Osteoblast (primary cell): ENCODE measurements around the gene PSMB7. TPM values are rescaled to one million over a fixed set of nuclear protein-coding genes. Genes with fewer than 3 reads are reported as not detected.

Experiments used
- DNase-seq: peaks from one replicate; pipeline ENCODE4 v3.0.0; 2011; ENCODE audit warnings: low spot score, mixed read lengths; ENCODE audit not compliant: insufficient read length; ENCODE audit errors: missing footprints
- H2AFZ ChIP-seq: 2 replicates; pipeline ENCODE4 v1.6.0; 2011; ENCODE audit warnings: mild to moderate bottlenecking, low read length
- H3K27ac ChIP-seq: 2 replicates; pipeline ENCODE4 v1.5.1; 2011; ENCODE audit warnings: mild to moderate bottlenecking, low read depth, low read length, moderate library complexity
- H3K27me3 ChIP-seq: 2 replicates; pipeline ENCODE4 v1.6.0; 2012; ENCODE audit warnings: mild to moderate bottlenecking, control low read depth, inconsistent platforms, low read length, moderate library complexity; ENCODE audit not compliant: insufficient read depth
- H3K36me3 ChIP-seq: 2 replicates; pipeline ENCODE4 v1.5.1; 2011; ENCODE audit warnings: mild to moderate bottlenecking, low read length, control low read depth, moderate library complexity; ENCODE audit not compliant: insufficient read depth
- H3K4me1 ChIP-seq: 2 replicates; pipeline ENCODE4 v1.5.1; 2011; ENCODE audit warnings: mild to moderate bottlenecking, low read length, control low read depth, moderate library complexity; ENCODE audit not compliant: insufficient read depth
- H3K4me2 ChIP-seq: 2 replicates; pipeline ENCODE4 v1.6.0; 2011; ENCODE audit warnings: mild to moderate bottlenecking, low read length; ENCODE audit not compliant: insufficient read depth
- H3K4me3 ChIP-seq: fragments of 200-600 bp; sonication (generic); 3 replicates; pipeline ENCODE4 v1.5.1; 2012; ENCODE audit warnings: mild to moderate bottlenecking, low read length, inconsistent platforms; ENCODE audit not compliant: insufficient read depth
- H3K79me2 ChIP-seq: 2 replicates; pipeline ENCODE4 v1.6.0; 2012; ENCODE audit warnings: mild to moderate bottlenecking, low read length, control low read depth, inconsistent platforms; ENCODE audit not compliant: insufficient read depth
- H3K9me3 ChIP-seq: 2 replicates; pipeline ENCODE4 v1.5.1; 2011; ENCODE audit warnings: low read depth, low read length, control low read depth
- H4K20me1 ChIP-seq: 2 replicates; pipeline ENCODE4 v1.6.0; 2012; ENCODE audit warnings: mild to moderate bottlenecking, low read length, control low read depth; ENCODE audit not compliant: insufficient read depth
- total RNA-seq: library from RNA; depleted of rRNA; stranded (reverse); fragments of >200 nt; gene quantifications from 2 replicates; pipeline ENCODE4 v1.2.3, GENCODE V29; 2012
- TF ChIP-seq, protein P1 (sequence below): IDR thresholded peaks from 2 replicates; pipeline ENCODE4 v1.5.1; 2011; ENCODE audit warnings: mild to moderate bottlenecking, low read depth, low read length, moderate library complexity; ENCODE audit errors: extremely low read depth

Gene PSMB7
- total RNA-seq, 1 donor, result 136 TPM

DNA sequence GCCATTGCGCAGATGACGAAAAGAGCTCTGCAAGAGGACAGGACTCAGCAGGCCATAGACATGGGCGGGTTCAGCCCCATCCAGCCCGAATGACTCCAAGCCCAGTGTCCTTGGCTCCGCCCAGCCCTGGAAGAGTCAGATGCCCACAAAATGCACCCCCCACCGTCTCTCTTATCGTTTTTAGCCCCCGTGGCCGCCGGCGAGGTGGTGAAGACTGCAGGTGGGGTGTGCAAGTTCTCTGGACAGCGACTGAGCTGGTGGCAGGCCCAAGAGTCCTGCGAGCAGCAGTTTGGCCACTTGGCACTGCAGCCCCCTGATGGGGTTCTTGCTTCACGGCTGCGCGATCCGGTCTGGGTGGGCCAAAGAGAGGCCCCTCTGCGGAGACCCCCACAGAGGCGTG, 37.1 kb upstream of the PSMB7 start:
- DNase-seq, result peak; percentile 78
- TF ChIP-seq, protein P1, sequence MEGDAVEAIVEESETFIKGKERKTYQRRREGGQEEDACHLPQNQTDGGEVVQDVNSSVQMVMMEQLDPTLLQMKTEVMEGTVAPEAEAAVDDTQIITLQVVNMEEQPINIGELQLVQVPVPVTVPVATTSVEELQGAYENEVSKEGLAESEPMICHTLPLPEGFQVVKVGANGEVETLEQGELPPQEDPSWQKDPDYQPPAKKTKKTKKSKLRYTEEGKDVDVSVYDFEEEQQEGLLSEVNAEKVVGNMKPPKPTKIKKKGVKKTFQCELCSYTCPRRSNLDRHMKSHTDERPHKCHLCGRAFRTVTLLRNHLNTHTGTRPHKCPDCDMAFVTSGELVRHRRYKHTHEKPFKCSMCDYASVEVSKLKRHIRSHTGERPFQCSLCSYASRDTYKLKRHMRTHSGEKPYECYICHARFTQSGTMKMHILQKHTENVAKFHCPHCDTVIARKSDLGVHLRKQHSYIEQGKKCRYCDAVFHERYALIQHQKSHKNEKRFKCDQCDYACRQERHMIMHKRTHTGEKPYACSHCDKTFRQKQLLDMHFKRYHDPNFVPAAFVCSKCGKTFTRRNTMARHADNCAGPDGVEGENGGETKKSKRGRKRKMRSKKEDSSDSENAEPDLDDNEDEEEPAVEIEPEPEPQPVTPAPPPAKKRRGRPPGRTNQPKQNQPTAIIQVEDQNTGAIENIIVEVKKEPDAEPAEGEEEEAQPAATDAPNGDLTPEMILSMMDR, result no peak
- Histone ChIP-seq H3K79me2 (no peaks in the 10 kb centered on the region), H3K4me1 (no peaks in the 10 kb centered on the region), H3K36me3 (no peaks in the 10 kb centered on the region), H3K4me2 (no peak overlapping the region), H2AFZ (no peak overlapping the region), H3K27ac (no peak overlapping the region), H4K20me1 (no peaks in the 10 kb centered on the region), H3K4me3 (no peak overlapping the region), H3K27me3 (peaks cover 24% of the 10 kb centered on the region), H3K9me3 (no peaks in the 10 kb centered on the region)

DNA sequence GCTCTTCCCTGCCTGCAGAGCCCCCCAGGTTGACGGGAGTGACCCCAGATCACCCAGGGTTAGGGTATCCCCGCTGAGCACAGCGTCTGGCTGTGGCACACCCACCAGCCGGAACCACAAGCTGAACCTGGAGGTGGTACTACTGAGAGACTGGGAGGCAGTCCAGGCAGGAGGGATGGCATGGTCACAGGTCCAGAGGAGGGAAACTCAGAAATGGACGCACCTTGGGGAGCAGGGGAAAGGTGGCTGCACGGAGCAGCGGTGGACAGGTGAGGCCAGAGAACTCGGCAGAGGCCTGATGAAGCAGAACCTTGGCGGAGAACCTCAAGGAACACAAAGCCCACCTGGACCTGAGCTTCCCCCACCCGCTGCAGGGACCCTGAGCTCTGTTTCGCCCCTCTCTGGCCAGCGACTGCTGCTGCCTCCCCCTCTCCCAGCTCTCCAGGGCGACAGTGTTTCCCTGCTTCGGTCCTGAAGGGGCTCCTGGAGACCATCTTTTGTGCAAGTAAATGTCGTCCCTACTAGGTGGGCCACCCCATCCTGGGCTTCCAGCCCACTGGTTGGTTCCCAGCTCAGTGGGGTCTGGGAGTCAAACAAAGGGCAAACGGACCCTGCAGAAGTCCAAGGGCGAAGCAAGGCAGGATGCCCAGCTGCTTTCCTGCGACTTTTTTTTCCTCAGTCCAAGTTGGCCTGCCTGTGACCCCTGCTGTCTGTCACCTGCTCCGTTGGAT, 35.9 kb upstream of the PSMB7 start:
- TF ChIP-seq, protein P1, result no peak
- H4K20me1 ChIP-seq, result no peaks in the 10 kb centered on the region
- H3K27ac ChIP-seq, result no peak overlapping the region
- no peaks in the 10 kb centered on the region for H3K79me2 ChIP-seq
- H3K27me3 ChIP-seq, result peaks cover 24% of the 10 kb centered on the region
- no peaks in the 10 kb centered on the region for H3K9me3 ChIP-seq
- no peak overlapping the region for H2AFZ ChIP-seq
- H3K4me2 ChIP-seq, result peak overlapping the region; percentile 63
- no peak overlapping the region for H3K4me3 ChIP-seq
- DNase-seq, result peak; percentile 89
- no peaks in the 10 kb centered on the region for H3K36me3 ChIP-seq
- no peaks in the 10 kb centered on the region for H3K4me1 ChIP-seq

DNA sequence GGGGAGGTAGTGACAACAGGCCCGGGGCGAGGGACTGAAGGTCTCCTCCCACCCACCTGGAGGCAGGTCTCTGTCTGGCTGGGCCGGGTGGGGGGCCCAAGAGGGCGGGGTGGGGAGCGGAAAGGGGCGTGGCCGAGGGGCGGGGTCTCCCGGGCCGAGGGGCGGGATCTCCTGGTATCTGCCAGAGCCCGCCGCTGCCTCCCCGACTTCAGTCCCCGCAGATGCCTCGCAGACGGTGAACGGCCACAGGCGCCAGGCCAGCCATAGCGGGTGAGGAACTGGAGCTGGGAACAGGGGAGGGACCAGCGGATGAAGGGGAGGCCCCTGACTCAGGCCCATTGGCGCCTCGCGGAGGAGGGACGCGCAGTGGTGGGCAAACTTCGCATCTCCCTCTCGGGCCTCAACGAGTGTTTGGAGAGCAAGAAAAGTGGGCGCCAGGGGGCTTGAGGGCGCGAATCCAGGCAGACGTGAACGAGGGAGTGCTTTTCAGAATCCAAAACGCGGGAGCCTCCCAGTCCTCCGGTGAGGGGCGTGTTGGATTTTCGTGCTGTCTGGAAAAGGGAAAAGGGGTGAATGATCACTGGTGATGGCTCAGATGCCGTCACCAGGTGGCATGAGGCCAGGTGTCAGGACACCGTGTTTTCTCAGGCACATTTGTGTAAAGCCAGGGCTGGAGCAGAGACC, 35.1 kb upstream of the PSMB7 start, which contains the start of gene ADGRD2:
TSS of gene ADGRD2 (plus strand) at position 211 of the 684 bp plus-strand sequence. CDS start 1,216 bp downstream, outside the sequence.
- TF ChIP-seq, protein P1, result no peak
- no peaks in the 10 kb centered on the region for H3K4me1 ChIP-seq
- peak; percentile 93 for DNase-seq

More for the DNA sequence above, 35.1 kb upstream of the PSMB7 start, which contains the start of gene ADGRD2:
- Histone ChIP-seq H3K36me3 (no peaks in the 10 kb centered on the region), H3K27ac (no peak within 1 kb of the TSS), H2AFZ (peak within 1 kb of the TSS; percentile 65), H3K4me2 (peak within 1 kb of the TSS; percentile 63), H3K4me3 (peak within 1 kb of the TSS; percentile 43), H4K20me1 (no peaks in the 10 kb centered on the region), H3K79me2 (no peaks in the 10 kb centered on the region), H3K9me3 (no peaks in the 10 kb centered on the region), H3K27me3 (peaks cover 24% of the 10 kb centered on the region)
